NCI-H1436 (cell line): ENCODE results near the gene TMEM119.
"Not testable (repeated sequence)": the region's sequence is repeated elsewhere in the genome, so short reads cannot be mapped to it uniquely, and the experiment has no call there.

Source experiments
- DNase-seq: peaks from one replicate; lab custom pipeline; 2025; lab: John Stamatoyannopoulos, UW

The TMEM119 gene

DNA sequence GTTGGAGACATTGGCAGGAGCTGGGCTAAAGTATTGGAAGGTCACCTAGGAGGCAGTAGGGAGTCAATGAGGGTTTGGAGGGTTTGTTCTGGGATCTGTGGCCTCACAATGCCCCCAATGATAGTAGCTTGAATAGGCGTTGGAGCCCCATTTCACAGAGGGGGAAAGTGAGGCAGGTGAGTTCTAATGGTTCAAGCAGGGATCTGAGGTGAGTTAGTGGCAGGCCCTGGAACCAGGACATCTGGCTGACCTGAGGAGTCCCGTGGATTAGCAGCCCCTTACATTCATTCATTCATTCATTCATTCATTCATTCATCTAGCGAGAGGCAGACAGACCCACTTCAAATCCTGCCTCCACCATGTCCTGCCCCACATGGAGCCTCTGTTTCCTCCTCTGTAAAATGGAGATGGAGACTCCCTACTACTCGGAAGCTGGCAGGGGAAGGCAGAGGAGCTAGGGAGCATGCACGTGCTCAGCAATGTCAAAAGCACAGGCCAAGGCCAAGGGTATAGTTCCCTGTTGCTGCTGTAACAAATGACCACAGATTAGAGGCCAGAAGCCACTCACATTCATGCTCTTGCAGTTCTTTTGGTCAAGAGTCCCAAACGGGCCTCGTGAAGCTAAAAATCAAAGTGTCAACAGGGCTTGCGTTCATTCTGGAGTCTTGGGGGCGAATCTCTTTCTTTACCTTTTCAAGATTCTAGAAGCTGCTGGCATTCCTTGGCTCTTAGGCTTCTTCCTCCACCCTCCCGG is 2.2 kb upstream of the TMEM119 start:
- no peak for DNase-seq

- DNase-seq: no peak
Observed at GRCh38 chr12:108599541-108599940, 1.7 kb upstream of the TMEM119 start.

- DNase-seq: no peak
Observed at GRCh38 chr12:108598553-108599250, 818 bp upstream of the TMEM119 start.

- no peak for DNase-seq
Observed at GRCh38 chr12:108596854-108597558, 878 bp downstream of the TMEM119 start.

DNA sequence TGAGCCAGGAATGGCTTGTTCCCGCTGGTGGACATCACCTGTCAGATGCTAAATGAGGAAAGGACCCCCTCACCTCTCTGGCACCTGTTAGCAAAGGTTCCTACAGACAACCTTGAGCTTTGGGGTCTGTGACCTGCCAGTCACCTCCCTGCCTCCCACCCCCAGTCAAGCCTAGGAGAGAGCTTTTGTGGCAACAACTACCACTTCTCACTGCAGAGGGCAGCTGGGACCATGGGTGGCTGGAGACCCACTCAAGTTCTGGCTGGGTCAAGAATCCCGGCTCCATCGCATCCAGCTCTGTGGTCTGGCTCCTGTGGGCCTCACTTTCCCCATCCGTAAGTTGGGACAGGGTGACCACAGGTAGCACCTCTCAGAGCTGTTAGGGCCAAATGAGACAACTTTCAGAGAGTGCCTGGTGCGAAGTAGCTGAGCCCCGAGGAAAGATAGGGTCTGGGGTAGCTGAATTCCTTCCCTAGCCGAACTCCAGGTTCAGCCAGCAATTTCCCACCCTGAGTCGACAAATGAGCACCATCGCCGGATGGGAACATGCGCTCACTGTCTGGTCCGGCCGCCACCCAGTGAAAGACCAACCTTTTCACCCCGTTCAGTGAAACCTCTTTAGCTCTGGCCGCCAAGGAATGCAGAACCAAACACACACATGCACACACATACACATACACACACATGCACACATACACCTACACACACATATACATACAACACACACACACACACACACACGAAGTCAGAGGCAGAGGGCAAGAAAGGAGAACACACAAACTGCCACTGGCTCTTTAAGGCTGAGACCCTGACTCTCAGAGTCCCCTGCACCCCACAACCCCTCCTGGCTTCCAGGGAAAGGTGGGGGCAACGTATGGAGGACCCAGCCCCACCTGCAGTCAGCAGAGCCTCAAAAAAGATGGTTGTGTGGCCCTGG is 1.9 kb downstream of the TMEM119 start:
- DNase-seq: no peak

DNA sequence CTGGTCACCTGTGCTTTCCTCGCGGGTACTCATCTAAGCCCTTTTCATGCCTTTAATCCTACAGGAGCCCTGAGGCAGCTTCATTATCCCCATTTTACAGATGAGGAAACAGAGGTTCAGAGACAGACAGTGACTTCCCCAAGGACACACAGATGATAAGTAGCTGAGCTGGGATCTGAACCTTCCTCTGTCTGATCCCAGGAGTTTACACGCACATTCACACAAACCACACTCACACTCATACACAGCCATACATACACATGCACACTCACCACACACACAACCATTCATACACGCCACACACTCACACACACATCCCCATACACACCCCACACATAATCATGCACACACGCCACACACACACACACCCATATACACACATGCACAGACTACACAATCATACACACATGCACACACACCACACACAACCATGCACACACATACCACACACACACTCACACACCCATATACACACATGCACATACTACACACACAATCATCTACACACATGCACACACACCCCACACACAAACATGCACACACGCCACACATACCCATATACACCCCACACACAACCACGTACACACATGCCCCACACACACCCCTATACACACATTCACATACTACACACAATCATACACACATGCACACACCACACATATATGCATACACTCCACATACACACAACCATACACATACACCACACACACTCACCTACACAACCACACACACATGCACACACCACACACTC is 2.7 kb downstream of the TMEM119 start:
- DNase-seq: no peak

DNA sequence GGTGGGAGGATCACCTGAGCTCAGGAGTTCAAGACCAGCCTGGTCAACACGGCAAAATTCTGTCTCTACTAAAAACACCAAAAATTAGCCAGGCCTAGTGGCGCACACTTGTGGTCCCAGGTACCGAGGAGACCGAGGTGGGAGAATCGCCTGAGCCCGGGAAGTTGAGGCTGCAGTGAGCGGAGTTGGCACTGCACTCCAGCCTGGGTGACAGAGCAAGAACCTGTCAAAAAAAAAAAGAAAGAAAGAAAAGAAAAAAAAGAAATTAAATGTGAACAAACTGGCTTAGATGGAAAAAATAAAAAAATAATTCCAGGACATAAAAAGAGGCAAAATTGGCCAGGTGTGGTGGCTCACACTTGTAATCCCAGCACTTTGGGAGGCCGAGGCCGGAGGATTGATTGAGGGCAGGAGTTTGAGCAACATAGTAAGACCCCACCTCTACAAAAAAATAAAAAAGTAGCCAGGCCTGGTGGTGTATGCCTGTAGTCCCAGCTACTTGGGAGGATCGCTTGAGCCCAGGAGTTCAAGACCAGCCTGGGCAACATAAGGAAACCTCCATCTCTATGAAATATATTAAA is 3.5 kb downstream of the TMEM119 start:
- DNase-seq: no peak

- no peak for DNase-seq
Observed at GRCh38 chr12:108592033-108592909, 5.6 kb downstream of the TMEM119 start.

DNA sequence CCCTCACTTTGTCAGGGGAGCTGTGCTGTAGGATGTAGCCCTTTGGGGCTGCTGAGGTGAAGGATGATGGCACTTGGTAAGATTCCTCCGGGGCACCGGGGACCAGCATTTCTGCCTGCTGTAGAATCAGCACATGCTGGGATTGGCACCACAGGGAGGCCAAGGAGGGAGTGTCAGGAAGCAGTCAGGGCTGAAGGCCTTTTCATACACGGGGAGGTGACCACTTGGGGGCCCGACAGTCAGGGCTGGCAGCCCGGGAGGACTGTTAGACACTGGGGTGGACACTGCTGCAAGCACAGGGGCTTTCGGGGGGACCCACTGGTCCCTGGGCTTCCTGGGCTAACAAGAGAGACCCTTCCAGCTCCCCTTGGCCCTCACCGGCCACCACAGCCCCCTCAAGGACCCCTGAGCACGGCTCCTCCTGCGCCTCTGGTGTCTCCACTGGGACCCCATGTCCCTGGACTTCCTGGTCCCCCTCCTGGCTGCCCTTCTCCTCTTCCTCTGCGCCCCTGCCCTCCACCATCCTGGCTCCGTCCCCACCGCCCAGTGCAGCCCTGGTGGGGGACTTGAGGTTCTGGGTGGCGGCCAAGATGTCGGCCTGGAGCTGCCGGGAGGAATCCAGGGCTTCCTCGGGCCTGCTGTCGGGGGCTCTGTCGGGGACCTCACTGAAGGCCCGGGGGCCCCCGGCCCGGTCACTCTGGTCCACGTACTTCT is 6.5 kb downstream of the TMEM119 start:
- DNase-seq: no peak

DNA sequence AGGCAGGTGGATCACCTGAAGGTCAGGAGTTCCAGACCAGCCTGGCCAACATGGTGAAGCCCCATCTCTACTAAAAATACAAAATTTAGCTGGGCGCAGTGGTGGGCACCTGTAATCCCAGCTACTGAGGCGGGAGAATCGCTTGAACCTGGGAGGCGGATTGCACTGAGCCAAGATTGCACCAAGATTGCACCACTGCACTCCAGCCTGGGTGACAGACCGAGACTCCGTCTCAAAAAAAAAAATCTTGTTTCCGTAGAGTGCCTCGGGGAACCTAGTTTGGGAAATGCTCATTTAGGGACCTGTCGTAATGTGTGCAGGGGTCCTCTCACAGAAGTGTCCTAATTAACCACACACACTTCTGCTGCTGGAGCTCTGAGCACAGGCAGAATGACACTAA is 7.4 kb downstream of the TMEM119 start:
- DNase-seq: not testable (repeated sequence)

DNA sequence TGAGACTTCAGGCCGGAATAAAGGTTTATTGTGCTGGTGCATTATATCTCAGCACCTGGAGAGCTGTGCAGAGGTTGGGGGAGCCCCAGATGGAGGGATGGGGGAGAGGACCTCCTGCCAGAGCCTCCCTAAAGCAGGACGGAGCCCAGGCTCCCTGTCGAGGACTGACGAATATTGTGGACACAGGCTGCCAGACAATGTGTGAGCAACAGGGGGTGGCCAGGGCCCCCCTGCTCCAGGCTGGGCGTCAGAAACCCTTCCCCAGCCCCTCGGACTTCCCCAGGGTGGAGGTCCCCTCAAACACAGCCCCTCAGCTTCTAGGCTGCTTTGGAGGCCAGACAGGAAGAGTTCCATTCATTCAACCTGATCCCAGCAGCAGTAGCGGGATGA is 8.0 kb downstream of the TMEM119 start:
- no peak for DNase-seq

- DNase-seq: no peak
Observed at GRCh38 chr12:108589028-108589839, 8.7 kb downstream of the TMEM119 start.

GRCh38 chr12:108587826-108588225 is 10.1 kb downstream of the TMEM119 start:
- no peak for DNase-seq

DNA sequence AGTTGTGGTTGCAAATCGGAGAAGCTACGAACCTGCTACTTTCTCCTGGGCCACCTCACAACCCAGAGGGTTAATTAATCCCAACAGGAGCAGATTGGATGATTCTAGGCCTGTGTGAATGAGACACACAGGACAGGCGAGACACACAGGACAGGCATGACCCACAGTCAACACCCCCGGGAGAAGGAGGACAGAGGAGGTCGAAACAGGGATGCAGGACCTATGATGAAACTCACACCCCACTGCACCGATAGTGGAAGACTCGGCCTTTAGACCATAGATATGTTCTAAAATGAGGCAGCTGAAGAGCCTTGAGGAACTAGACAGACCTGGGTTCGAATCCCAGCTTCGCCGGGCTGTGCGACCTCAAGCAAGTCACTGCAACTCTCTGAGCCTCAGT is 11.6 kb downstream of the TMEM119 start:
- DNase-seq: no peak

DNA sequence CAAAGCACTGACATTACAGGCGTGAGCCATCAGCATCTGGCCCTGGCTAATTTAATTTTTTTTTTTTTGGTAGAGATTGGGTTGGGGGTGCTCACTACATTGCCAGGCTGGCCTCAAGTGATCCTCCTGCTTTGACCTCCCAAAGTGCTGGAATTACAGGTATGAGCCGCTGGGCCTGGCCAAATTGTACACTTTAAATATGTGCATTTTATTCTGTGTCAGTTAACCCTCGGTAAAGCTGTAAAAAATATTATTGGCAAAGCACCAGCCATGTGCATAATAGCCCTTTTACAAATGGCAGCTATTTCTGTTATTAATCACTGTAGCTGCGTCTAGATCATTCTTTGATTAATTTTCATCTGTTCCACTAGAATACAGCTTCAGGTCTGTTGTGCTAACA is 12.0 kb downstream of the TMEM119 start:
- no peak for DNase-seq

DNA sequence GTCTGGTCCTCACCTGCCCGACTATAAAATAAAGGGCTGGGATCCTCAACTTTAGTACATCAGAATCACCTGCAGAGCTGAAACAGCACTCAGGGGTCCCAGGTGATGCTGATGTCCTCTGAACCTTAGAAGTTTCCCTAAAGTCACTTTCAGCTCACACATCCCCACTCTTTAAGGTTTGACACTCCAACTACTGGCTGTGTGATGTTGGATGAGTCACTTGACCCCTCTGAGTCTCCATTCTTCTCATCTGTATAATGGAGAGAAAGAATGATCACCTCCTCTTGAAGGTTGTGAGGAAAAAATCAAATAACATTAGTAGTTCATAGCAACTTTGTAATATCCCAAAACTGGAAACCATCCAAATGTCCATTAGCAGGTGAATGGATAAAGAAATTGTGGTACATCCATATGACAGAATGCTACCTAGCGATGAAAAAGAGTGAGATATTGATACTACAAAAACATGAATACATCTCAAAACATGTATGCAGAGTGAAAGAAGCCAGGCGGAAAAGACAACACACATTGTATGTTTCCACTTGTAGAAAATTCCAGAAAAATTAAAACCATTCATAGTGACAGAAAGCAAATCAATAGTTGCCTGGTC is 13.3 kb downstream of the TMEM119 start:
- DNase-seq: no peak

GRCh38 chr12:108583991-108584390 is 13.9 kb downstream of the TMEM119 start:
- no peak for DNase-seq
